SIG-M5 treated with dmso at 0.1 percent for 504 hours (cell line): ENCODE data around the gene CYTL1.
"Not testable (repeated sequence)": the region's sequence is repeated elsewhere in the genome, so short reads cannot be mapped to it uniquely, and the experiment has no call there.

Source experiments
- DNase-seq: peaks from one replicate; lab custom pipeline; 2025; ENCODE audit not compliant: unreplicated experiment; lab: John Stamatoyannopoulos, UW

Gene CYTL1

GRCh38 chr4:5034206-5034605 lies 14.9 kb upstream of the CYTL1 start:
- no peak for DNase-seq

GRCh38 chr4:5033281-5033841 lies 14.1 kb upstream of the CYTL1 start:
- DNase-seq = no peak

DNA sequence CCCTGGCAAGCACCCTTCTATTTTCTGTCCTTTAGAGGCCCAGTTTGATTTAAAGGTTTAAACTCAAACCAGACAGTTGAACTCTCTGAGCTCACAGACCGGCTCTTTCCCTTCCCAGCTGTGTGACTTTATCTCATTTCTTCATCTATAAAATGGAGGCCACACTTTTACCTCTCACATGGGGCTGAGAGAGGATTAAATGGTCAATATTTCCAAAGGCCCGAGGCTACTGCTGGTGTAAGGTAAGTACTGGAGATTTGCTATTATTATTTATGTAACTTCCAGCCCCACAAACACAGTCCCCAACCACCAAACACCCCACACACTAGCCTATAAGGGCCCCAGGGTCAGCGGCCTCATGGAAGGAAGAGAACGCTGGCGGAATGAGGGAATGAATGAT lies 13.6 kb upstream of the CYTL1 start:
- no peak for DNase-seq

DNA sequence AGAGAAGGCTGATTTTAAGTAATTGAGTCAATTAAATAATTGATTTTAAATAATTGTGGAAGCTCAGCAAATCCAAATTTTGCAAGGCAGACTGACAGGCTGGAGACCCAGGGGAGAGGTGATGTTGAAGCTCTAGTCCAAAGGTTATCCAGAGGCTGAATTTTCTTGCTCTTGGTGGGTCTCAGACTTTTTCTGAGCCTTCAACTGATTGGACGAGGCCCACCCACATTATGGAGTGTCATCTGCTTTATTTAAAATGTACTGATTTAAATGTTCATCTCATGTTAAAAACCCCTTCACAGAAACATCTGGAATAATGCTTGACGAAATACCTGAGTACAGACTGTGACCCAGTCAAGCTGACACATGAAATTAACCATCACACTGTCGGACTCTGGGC lies 11.7 kb upstream of the CYTL1 start:
- no peak for DNase-seq

- no peak for DNase-seq
Observed at GRCh38 chr4:5030221-5030620, 11.0 kb upstream of the CYTL1 start.

DNA sequence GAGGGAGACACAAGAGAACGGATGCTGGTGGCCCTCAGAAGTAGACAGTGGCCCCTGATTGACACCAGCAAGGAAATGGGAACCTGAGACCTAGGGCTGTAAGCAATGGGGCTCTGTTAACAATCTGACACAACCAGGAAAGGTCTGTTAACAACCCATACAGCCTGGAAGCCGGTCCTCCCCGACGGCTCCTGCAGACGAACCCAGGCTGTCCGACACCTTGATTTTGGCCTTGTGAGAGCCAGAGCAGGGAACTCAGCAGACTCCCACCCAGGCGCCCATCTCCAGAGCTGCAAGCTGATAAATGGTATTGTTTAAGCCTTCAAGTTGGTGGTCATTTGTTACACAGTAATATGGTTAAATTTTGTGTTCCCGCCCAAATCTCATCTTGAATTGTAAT lies 10.2 kb upstream of the CYTL1 start:
- no peak for DNase-seq

GRCh38 chr4:5028480-5028879 lies 9.2 kb upstream of the CYTL1 start:
- DNase-seq = no peak

DNA sequence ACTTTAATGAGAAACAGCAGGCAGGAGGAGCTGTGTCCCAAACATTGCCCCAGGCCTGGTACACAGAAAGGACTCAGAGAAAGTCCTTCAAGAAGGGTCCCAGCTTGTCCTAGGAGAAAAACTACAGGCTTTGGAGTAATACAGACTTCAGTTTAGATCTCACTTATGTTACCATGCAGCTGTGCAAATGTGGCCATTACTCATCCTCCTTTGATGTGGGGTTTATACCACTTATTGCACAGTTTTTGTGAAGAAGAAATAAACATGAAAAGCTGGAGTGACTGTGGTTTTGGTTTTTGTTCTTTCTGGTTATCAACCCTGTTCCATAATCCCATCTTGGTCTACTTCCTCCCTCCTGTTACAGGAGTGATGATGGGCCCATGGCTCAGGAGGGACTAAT lies 8.1 kb upstream of the CYTL1 start:
- DNase-seq = no peak

DNA sequence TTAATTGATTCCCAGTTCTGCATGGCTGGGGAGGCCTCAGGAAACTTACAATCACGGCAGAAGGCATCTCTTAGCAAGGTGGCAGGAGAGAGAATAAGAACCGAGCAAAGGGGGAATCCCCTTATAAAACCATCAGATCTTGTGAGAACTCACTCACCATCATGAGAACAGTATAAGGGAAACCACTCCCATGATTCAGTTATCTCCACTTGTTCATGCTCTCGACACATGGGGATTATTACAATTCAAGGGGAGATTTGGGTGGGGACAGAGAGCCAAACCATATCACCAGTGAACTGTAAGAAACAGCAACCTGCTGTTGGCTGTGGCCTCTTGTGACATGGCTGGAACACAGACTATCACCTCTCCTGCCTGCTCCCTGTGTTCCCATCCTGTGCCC lies 7.1 kb upstream of the CYTL1 start:
- DNase-seq = no peak

- no peak for DNase-seq
Observed at GRCh38 chr4:5024673-5025072, 5.4 kb upstream of the CYTL1 start.

- no peak for DNase-seq
Observed at GRCh38 chr4:5021546-5021945, 2.3 kb upstream of the CYTL1 start.

- DNase-seq = no peak
Observed at GRCh38 chr4:5020341-5020740, 1.1 kb upstream of the CYTL1 start.

DNA sequence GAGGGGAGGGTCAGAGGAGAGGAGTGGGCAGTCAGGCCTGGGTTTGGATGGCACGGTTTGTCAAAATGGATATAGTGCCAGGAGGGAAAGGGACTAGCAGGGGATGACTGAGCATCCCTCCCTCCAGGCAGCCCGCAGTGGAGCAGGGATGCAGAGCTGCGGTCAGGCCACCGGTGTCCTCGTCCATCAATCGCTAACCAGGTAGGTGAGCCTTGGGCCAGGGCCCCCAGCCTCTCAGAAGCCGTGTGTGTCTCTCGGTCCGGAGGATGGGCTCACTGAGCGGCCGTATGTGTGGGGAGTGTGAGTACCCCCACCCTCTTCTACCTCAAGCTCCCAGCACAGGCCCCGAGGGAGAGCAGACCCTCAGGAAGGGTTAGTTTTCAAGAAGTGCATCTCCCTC lies 538 bp upstream of the CYTL1 start:
- DNase-seq = no peak

DNA sequence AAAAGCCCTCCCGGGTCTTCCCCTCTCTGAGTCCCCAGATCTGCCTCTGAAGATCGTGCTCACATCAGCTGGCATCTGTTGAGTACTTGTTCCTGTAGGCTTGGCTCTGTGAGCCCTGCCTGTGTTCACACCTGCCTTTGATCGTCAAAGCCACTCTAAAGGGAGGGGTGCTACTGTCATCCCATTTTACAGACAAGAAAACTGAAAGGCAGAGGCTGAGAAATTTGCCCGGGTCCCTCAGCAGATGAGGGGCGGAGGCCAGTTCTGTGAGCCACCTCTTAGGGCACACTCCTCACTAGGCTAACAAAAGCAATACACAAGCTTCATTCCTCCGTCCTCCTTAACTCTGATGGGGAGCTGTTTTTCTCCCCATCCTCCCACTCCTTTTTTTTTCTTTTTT lies 655 bp downstream of the CYTL1 start:
- DNase-seq = no peak

- DNase-seq = no peak
Observed at GRCh38 chr4:5018096-5018495, 1.2 kb downstream of the CYTL1 start.

DNA sequence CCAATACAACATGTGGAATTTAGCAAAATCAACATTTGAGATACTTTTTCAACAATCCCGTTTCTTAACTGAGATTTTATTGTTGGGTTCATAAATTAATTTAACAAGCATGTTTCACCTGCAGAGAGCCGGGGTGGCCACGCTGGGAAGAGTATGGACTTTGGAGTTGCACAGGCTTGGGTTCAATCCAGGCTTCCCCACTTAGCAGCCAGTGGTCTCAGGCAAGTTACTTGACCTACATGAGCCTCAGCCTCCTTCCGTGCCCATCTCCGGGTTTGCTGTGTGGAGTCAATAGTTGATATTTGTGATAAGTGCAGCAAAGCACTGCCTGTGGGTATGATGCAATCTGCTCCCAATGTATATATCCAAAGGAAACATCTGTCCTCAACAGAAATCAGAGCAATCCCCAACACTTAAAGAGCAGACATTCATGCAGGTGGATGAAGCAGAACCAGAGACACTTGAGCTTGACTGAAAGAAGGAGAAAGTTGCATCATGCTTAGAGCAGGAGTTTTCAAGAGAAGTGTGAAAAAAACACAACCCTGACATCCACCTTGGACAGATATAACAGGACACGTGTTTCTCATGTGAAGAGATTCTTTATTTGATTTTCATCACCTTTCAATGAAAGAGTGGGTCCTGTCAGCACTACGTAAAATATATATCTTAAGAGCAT lies 5.1 kb downstream of the CYTL1 start:
- DNase-seq = no peak

DNA sequence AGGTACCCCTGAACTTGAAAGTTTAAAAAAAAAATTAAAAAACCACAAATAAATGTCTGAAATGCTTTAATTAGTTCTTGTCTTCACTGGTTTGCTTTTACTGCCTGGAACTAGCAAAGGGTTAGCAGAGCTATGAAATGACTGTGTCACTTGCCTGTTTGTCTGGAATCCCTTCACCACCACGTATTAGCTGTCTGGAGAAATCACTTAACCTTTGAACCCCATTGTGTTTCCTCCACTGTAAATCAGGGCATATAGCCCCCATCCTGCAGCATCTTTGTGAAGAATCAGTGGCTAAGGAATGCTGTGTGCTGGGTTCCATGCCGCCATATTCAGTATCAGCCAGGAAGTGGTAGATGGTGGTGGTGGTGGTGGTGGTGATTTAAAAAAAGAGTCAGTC lies 6.3 kb downstream of the CYTL1 start:
- no peak for DNase-seq

- DNase-seq = no peak
Observed at GRCh38 chr4:5012244-5012898, 6.9 kb downstream of the CYTL1 start.

GRCh38 chr4:5010984-5011383 lies 8.3 kb downstream of the CYTL1 start:
- no peak for DNase-seq

DNA sequence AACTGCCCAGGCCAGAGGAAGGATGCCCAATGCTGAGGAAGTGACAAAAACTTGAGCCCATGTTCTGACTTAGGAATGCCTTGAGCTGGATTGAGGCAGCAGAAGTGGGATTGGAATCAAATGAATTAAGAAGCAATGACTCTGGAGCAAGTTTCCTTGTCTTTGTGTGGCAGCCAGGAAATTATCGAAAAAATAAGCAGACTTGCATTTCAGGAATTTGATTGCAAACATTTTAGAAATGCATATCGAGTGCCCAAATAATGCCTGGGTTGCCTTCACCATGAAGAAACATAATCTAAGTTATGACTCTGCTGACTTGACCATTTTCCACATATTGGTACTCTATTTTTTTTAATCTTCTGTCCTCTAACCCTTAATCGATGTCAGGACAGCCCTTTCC lies 9.5 kb downstream of the CYTL1 start:
- no peak for DNase-seq

DNA sequence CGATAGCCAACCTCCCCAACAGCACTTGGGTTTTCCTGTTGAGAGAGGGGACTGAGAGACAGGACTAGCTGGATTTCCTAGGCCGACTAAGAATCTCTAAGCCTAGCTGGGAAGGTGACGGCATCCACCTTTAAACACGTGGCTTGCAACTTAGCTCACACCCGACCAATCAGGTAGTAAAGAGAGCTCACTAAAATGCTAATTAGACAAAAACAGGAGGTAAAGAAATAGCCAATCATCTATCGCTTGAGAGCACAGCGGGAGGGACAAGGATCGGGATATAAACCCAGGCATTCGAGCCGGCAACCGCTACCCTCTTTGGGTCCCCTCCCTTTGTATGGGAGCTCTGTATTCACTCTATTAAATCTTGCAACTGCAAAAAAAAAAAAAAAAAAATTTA lies 12.3 kb downstream of the CYTL1 start:
- not testable (repeated sequence) for DNase-seq

- DNase-seq = no peak
Observed at GRCh38 chr4:5004496-5004895, 14.8 kb downstream of the CYTL1 start.

DNA sequence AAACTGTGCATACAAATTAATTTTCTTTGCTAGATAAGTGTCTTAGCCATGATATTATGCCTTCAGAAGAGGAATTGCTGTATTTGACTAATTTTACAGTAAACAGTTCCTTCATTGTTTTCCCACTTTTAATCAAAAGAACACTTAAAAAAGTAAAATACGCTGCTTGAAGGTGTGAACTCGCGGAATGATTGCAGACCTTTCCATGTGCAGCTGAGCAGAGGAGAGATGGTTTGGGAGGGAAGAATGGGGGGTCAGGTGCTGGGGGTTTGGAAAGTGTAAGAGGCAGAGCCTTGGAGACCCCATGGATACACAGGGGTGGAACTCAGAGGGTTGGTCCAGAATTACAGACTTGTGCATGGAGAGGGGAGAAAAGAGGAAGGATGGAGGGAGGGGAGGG lies 15.3 kb downstream of the CYTL1 start:
- no peak for DNase-seq
